ENCODE measurements around the gene TYW1B.
"Not testable (repeated sequence)": the region's sequence is repeated elsewhere in the genome, so short reads cannot be mapped to it uniquely, and the experiment has no call there.

Gene TYW1B

GRCh38 chr7:72621761-72622187 lies 206.2 kb downstream of the TYW1B start:
- DNase-seq: not testable (repeated sequence)

GRCh38 chr7:72620923-72621322 lies 207.1 kb downstream of the TYW1B start:
- DNase-seq: not testable (repeated sequence)

DNA sequence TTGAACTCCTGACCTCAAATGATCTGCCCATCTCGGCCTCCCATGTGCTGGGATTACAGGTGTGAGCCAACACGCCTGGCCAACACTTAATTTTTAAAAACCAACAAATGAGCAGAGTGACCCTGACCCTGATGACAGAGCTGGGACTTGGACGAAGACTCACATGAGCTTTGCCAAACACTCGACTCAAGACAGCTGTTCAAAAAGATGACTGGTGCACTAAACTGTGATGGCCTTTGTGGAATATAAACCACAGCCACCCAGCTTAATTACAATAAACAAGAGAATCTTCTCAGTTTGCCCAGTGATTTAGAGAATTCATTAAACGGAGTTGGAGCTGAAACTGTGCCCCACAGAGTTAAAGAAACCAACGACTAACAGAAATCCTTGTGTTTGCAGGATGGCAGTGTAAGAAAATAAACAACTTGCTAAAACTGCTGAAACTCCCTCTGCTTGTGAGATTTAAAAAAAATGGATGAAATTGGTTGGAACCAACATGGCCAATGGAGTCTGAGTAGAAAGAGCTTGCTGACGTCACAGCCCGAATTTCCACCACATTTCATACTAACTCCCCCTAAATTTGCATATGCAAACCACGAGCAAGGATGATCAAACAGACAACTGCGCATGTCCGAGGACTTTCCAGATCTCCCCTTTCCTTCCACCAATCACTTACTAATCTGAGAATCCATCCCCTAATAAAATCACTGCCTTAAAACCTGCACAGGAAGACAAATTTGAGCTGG lies 209.4 kb downstream of the TYW1B start:
- DNase-seq: not testable (repeated sequence)

DNA sequence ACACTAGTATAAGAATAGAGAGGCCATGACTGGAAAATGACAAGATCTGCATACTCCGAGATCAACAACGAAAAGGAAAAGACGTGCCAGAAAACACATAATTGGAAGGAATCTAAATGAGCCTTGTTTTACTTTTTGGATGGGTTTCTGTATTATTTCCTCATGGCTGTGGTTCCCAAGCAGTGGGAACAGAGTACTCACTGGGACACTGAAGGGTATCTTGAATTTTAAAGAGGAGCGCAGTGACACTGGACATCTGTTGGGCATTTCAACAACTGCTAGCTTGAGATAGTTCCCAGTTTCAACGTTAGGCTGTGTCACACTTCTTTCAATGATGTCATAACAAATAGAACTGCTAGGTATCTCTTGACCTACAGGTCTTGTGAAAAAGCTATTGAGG lies 218.2 kb downstream of the TYW1B start:
- not testable (repeated sequence) for DNase-seq

DNA sequence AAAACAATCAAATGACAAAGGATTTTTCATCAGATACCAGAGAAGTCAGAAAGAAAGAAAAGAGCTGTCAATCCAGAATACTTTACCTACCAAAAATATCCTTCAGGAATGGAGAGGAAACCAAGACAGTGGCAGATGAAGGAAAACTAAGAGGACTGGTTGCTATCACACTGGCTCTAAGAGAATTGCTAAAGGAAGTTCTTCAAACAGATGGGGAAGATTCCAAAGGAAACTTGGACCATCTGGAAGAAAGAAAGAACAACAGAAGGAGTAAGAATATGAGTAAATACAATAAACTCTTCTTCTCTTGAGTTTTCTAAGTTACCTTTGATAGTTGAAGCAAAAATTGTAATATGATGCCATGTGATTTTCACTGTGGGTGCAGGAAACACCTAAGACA lies 220.0 kb downstream of the TYW1B start:
- not testable (repeated sequence) for DNase-seq

DNA sequence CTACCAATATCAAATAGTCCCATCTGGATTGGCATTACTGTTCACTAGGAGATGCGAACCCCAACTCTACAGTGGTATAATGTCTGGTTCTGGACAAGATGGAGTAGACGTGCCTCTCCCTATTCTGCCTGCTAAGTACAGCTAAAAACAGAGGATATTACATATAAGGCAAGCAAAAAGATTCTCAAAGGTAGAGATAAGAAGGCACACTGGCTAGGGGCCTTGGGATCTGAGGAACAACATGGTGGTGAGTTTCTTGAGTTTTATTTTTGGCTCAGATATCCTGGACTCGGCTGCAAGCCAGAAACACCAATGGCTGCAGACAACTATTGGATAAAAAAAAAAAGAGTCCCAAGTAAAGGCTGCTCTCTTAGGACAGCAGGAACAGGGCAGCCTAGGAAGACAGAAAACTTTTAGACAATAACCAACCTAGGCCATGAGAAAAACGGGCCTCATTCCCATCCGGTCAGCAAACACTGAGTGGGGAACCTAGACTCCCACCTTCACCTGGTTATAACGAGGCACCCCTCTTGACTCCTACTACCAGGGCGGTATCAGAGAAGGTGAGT lies 222.1 kb downstream of the TYW1B start:
- not testable (repeated sequence) for DNase-seq

- peak; percentile 40 for DNase-seq
These were observed 223.0 kb downstream of the TYW1B start for GRCh38 chr7:72604771-72605611.

DNA sequence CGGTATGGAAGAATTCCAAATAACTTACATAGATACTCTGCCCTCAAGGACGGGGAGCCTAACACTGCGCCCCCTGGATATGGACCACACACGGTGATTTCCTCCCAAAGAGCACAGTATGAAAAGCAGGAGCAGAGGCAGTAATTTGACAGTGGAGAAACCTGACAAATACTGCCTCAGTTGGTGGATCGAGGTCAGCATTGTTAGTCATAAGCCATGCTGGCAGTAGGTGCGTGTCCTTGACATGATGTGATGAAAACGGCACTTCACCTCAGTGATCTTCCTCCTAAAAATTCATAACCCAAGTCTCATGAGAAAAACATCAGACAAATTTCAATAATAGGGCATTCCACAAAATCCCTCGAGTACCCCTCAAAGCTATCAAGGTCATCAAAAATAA lies 224.5 kb downstream of the TYW1B start:
- DNase-seq: not testable (repeated sequence)

GRCh38 chr7:72603073-72603472 lies 224.9 kb downstream of the TYW1B start:
- DNase-seq: no peak

DNA sequence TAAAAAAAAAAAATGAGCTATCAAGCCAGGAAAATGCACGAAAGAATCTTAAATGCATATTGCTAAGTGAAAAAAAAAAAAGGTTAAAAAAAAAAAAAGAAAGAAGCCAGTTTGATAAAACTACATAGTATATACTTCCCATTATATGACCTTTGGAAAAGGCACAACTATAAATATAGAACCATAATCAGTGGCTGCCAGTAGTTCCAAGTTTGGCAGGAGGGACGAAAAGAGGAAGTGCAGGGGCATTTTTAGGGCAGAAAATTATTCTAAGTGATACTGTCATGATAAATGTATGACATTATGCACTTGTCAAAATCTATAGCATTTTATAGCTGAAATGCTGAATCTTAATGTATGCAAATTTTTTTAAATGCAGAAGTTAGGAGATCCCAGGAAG lies 226.3 kb downstream of the TYW1B start:
- not testable (repeated sequence) for DNase-seq

GRCh38 chr7:72590023-72590422 lies 238.0 kb downstream of the TYW1B start:
- DNase-seq: not testable (repeated sequence)

DNA sequence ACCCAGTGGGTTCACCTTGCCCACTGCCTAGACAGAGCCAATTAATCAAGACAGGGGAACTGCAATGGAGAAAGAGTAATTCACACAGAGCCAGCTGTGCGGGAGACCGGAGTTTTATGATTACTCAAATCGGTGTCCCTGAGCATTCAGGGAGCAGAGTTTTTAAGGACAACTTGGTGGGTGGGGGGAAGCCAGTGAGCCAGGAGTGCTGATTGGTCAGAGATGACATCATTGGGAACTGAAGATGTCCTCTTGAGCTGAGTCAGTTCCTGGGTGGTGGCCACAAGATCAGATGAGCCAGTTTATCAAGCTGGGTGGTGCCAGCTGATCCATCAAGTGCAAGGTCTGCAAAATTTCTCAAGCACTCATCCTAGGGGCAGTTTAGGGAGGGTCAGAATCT lies 240.7 kb downstream of the TYW1B start:
- DNase-seq: not testable (repeated sequence)

- not testable (repeated sequence) for DNase-seq
These were observed 243.4 kb downstream of the TYW1B start for GRCh38 chr7:72584576-72584975.

DNA sequence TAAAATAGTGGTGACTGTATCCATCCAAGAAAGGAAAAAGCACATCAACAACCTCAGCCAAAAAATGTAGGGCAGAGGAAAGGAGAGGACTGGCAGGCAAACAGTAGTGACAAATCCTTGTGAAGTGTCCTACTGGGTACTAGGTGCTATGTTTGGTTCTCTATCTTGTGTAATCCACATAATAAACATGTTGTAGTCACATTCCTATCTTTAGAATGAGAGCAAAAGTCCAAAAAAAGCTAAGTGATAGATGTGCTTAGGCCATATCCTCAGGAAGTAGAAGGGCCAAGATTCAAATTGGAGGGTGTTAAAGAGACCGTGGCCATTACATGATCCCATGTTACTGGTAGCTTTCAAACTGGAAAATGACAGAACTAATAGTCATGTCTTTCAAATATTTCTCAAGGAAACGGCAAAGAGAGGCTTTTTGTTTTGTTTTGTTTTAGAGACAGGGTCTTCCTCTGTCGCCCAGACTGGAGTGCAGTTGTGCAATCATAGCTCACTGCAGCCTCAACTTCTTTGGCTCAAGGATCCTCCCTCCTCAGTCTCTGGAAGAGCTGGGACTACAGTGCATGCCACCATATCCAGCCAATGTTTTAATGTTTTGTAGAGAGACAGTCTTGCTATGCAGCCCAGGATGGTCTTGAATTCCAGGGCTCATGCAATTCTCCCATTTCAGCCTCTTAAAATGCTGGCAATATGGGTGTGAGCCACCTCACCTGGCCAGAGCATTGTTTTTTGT lies 244.2 kb downstream of the TYW1B start:
- DNase-seq: not testable (repeated sequence)

DNA sequence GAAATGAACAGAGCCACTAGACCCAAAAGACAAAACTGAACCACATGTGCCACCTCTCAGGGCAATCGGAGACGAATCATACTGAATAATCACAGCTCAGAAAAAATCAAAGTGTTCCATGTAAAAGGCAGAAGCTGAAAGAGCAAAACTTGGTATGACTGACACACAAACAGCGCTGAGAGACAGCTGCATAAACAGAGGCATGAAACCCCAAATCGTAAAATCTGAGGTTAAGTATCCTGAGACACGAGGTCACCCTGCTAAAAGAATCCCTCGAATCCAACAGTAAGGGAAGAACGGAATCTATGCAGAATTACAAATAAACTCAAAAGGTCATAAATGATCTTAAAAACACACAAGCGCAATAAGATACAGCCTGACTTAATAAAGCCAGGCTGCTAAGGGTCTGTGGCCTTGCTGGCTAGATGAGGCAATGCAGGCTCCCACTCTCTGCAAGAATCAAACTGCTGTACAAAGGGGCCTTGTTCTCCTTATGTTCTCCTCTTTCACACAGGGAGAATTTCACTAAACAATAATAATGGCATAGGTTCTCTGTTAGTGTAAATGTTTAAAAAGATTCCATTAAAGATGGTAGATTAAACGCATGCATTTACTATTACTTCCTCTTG lies 247.7 kb downstream of the TYW1B start:
- not testable (repeated sequence) for DNase-seq

- no peak for DNase-seq
These were observed 250.9 kb downstream of the TYW1B start for GRCh38 chr7:72577107-72577506.

DNA sequence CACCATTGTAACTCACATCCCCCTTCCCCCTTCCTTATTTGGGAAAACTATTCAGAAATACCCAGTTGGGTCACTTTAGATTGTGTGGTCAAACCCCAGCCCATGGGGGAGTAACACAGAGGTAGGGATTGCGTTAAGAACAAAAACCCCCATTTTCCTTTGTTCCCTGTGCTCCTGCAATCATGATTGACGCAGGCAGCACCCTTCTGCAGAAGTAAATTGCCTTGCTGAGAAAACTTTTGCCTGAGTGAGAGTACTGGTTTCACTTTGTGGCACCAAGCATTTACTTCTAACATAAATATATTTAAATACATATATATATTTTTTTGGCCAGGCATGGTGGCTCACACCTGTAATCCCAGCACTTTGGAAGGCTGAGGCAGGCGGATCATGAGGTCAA lies 266.0 kb downstream of the TYW1B start:
- not testable (repeated sequence) for DNase-seq

GRCh38 chr7:72559546-72559945 lies 268.5 kb downstream of the TYW1B start:
- not testable (repeated sequence) for DNase-seq

DNA sequence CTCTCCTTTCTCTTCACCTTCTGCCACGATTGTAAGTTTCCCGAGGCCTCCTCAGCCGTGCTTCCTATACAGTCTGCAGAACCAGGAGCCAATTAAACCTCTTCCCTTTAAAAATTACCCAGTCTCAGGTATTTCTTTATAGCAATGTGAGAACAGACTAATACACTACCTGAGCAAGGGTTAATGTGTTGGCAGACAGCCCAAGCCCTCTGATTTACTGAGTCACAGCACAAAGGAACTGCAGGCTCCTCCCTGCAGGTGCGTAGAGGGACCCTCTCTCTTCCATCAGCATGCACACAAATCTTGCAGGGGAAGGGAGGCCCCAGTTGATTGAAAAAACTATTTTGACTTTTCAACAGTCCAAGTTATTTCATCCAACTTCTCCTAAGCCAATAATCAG lies 271.3 kb downstream of the TYW1B start:
- not testable (repeated sequence) for DNase-seq

DNA sequence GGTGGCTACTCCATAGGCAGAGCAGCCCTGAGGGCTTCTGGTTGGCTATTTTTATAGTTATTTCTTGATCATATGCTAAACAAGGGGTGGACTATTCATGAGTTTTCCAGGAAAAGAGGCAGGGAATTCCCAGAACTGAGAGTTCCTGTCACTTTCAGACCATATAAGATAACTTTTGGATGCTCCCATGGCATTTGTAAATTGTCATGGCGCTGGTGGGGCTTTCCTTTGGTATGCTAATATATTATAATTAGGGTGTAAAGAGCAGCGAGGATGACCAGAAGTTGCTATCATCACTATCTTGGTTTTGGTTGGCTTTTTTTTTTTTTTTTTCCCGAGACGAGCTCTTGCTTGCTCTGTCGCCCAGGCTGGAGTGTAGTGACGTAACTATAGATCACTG lies 272.8 kb downstream of the TYW1B start:
- not testable (repeated sequence) for DNase-seq

- DNase-seq: not testable (repeated sequence)
These were observed 273.6 kb downstream of the TYW1B start for GRCh38 chr7:72554401-72554800.

GRCh38 chr7:72550454-72550853 lies 277.5 kb downstream of the TYW1B start:
- DNase-seq: not testable (repeated sequence)

All from fibroblast of skin of right quadriceps (primary cell).